ENCODE measurements around the gene PSMA6. TPM values are rescaled to one million over a fixed set of nuclear protein-coding genes. Genes with fewer than 3 reads are reported as not detected.

The PSMA6 gene
- total RNA-seq = 293 and 324 TPM in 2 replicates

GRCh38 chr14:35292051-35292769 lies at the start of gene PSMA6:
PSMA6 (plus strand) TSS chr14:35292382; CDS start chr14:35292477, 95 bp downstream.

Other genes with a start within 250 kb of the PSMA6 start
- gene FAM177A1, start 246.1 kb upstream of the PSMA6 start, total RNA-seq = 35.2 and 59.2 TPM in 2 replicates
- gene PPP2R3C, start 170.4 kb upstream of the PSMA6 start, total RNA-seq = 18.2 and 34.4 TPM in 2 replicates
- 25.1 and 30.3 TPM in 2 replicates for gene PRORP, start 169.8 kb upstream of the PSMA6 start, total RNA-seq
- 133 and 147 TPM in 2 replicates for gene NFKBIA, start 112.4 kb downstream of the PSMA6 start, total RNA-seq
- not detected in 2 replicates for gene INSM2, start 241.8 kb downstream of the PSMA6 start, total RNA-seq